Measurements from ENCODE around the gene TDRD10. TPM values are rescaled to one million over a fixed set of nuclear protein-coding genes. Genes with fewer than 3 reads are reported as not detected.
A peak's percentile ranks its signal among the peaks of the same experiment; 100 is the strongest.

TDRD10 gene
- total RNA-seq, 6 donors from 2014 or later = 6.2 to 47.1 (median 12.6) TPM

GRCh38 chr1:154456631-154457030 is 45.4 kb upstream of the TDRD10 start:
- DNase-seq (peak in 1 of 2 donors; percentile 60), ATAC-seq (ENCODE audit: low FRiP score in 2 of 2) (peak; percentile 39 to 42)
- peak; percentile 18 to 29 for TF ChIP-seq POLR2AphosphoS5 (IDR thresholded peaks at IDR 0.05)
- TF ChIP-seq EP300 (IDR thresholded peaks at IDR 0.05) = no peak
- TF ChIP-seq POLR2A (IDR thresholded peaks at IDR 0.05) = no peak
- Histone ChIP-seq H3K36me3 (peaks cover 5 to 35% (median 30%) of the 10 kb centered on the region in 4 donors), H3K9me3 (no peaks in the 10 kb centered on the region), H3K27me3 (no peaks in the 10 kb centered on the region), H3K4me3 (no peak overlapping the region), H3K27ac (peak overlapping the region in 3 of 4 donors; percentile 52 to 74 (median 71)), H3K4me1 (peaks cover 10 to 24% (median 17%) of the 10 kb centered on the region in 4 donors)
- 77 to 82% methylated on average over 6 of the region's 6 CpGs for WGBS, 2 donors

- ATAC-seq (ENCODE audit: low FRiP score in 2 of 2) (no peak), DNase-seq (no peak)
- no peaks in the 10 kb centered on the region for H3K9me3 ChIP-seq
- H3K4me3 ChIP-seq = no peak overlapping the region
- no peak for TF ChIP-seq EP300 (IDR thresholded peaks at IDR 0.05)
- H3K27me3 ChIP-seq = no peaks in the 10 kb centered on the region
- H3K36me3 ChIP-seq = peaks cover 5 to 28% (median 22%) of the 10 kb centered on the region in 4 donors
- no peak overlapping the region for H3K27ac ChIP-seq
- peaks cover 19 to 35% (median 28%) of the 10 kb centered on the region in 4 donors for H3K4me1 ChIP-seq
Measured at GRCh38 chr1:154459080-154459479, 42.9 kb upstream of the TDRD10 start.

- no peak for ATAC-seq (ENCODE audit: low FRiP score in 2 of 2)
- TF ChIP-seq EP300 (IDR thresholded peaks at IDR 0.05) (no peak), CTCF (IDR thresholded peaks at IDR 0.05) (no peak), POLR2A (IDR thresholded peaks at IDR 0.05) (no peak), POLR2AphosphoS5 (IDR thresholded peaks at IDR 0.05) (no peak)
- Histone ChIP-seq H3K27ac (no peak overlapping the region), H3K4me3 (no peak overlapping the region), H3K4me1 (peaks cover 19 to 33% (median 29%) of the 10 kb centered on the region in 4 donors), H3K9me3 (no peaks in the 10 kb centered on the region), H3K27me3 (no peaks in the 10 kb centered on the region), H3K36me3 (peaks cover 13 to 27% (median 22%) of the 10 kb centered on the region in 4 donors)
- WGBS, 2 donors = 75 to 86% methylated on average over 15 of the region's 15 CpGs
- DNase-seq = no peak
Measured at GRCh38 chr1:154460695-154461260, 41.2 kb upstream of the TDRD10 start.

GRCh38 chr1:154463512-154463990 is 38.5 kb upstream of the TDRD10 start:
- 32 to 46% methylated on average over 4 of the region's 4 CpGs for WGBS, 2 donors
- ATAC-seq (ENCODE audit: low FRiP score in 2 of 2) (peak; percentile 53 to 71), DNase-seq (peak in 1 of 2 donors; percentile 57)
- H3K27ac ChIP-seq = peak overlapping the region; percentile 69 to 87 (median 77)
- H3K36me3 ChIP-seq = peaks cover 14 to 41% (median 19%) of the 10 kb centered on the region in 4 donors
- H3K9me3 ChIP-seq = no peaks in the 10 kb centered on the region
- TF ChIP-seq POLR2AphosphoS5 (IDR thresholded peaks at IDR 0.05) (peak; percentile 34 to 74), EP300 (IDR thresholded peaks at IDR 0.05) (peak in 2 of 4 donors; percentile 38 to 58), CTCF (IDR thresholded peaks at IDR 0.05) (no peak)
- peaks cover 19 to 39% (median 31%) of the 10 kb centered on the region in 4 donors for H3K4me1 ChIP-seq
- no peak overlapping the region for H3K4me3 ChIP-seq
- H3K27me3 ChIP-seq = no peaks in the 10 kb centered on the region

- H3K36me3 ChIP-seq = peaks cover 9 to 37% (median 15%) of the 10 kb centered on the region in 4 donors
- no peak overlapping the region for H3K4me3 ChIP-seq
- peaks cover 19 to 50% (median 40%) of the 10 kb centered on the region in 4 donors for H3K4me1 ChIP-seq
- TF ChIP-seq POLR2AphosphoS5 (IDR thresholded peaks at IDR 0.05) = no peak
- TF ChIP-seq CTCF (IDR thresholded peaks at IDR 0.05) = no peak
- TF ChIP-seq POLR2A (IDR thresholded peaks at IDR 0.05) = no peak
- no peak for TF ChIP-seq EP300 (IDR thresholded peaks at IDR 0.05)
- WGBS, 2 donors = 77 to 82% methylated on average over 5 to 8 of the region's 8 CpGs
- no peaks in the 10 kb centered on the region for H3K27me3 ChIP-seq
- H3K27ac ChIP-seq = peak overlapping the region in 2 of 4 donors; percentile 19 to 80
- H3K9me3 ChIP-seq = no peaks in the 10 kb centered on the region
- DNase-seq = no peak
- no peak for ATAC-seq (ENCODE audit: low FRiP score in 2 of 2)
Measured at GRCh38 chr1:154465621-154466195, 36.3 kb upstream of the TDRD10 start.
